ENCODE results near the gene GLT1D1.

The GLT1D1 gene

GRCh38 chr12:128961308-128961902, 108.1 kb downstream of the GLT1D1 start:
- in situ Hi-C loops (cut with MboI; ENCODE audit: low sequenced_read_pairs) = no loop called here

GRCh38 chr12:128961957-128962356, 108.7 kb downstream of the GLT1D1 start:
- in situ Hi-C loops (cut with MboI; ENCODE audit: low sequenced_read_pairs) = no loop called here

- in situ Hi-C loops (cut with MboI; ENCODE audit: low sequenced_read_pairs) = no loop called here
These were observed 113.0 kb downstream of the GLT1D1 start for GRCh38 chr12:128966203-128966810.

GRCh38 chr12:128968668-128969067, 115.4 kb downstream of the GLT1D1 start:
- in situ Hi-C loops (cut with MboI; ENCODE audit: low sequenced_read_pairs) = no loop called here

- in situ Hi-C loops (cut with MboI; ENCODE audit: low sequenced_read_pairs) = no loop called here
These were observed 116.3 kb downstream of the GLT1D1 start for GRCh38 chr12:128969480-128970055.

- in situ Hi-C loops (cut with MboI; ENCODE audit: low sequenced_read_pairs) = no loop called here
These were observed 116.8 kb downstream of the GLT1D1 start for GRCh38 chr12:128970110-128970509.

GRCh38 chr12:128970941-128971340, 117.7 kb downstream of the GLT1D1 start:
- in situ Hi-C loops (cut with MboI; ENCODE audit: low sequenced_read_pairs) = no loop called here

GRCh38 chr12:128971802-128972201, 118.5 kb downstream of the GLT1D1 start:
- in situ Hi-C loops (cut with MboI; ENCODE audit: low sequenced_read_pairs) = no loop called here

GRCh38 chr12:128973883-128974681, 120.8 kb downstream of the GLT1D1 start:
- in situ Hi-C loops (cut with MboI; ENCODE audit: low sequenced_read_pairs) = no loop called here

- in situ Hi-C loops (cut with MboI; ENCODE audit: low sequenced_read_pairs) = no loop called here
These were observed 121.6 kb downstream of the GLT1D1 start for GRCh38 chr12:128974881-128975280.

GRCh38 chr12:128976120-128976738, 123.0 kb downstream of the GLT1D1 start:
- in situ Hi-C loops (cut with MboI; ENCODE audit: low sequenced_read_pairs) = no loop called here

GRCh38 chr12:128977441-128977840, 124.2 kb downstream of the GLT1D1 start:
- in situ Hi-C loops (cut with MboI; ENCODE audit: low sequenced_read_pairs) = no loop called here

GRCh38 chr12:128978067-128978466, 124.8 kb downstream of the GLT1D1 start:
- in situ Hi-C loops (cut with MboI; ENCODE audit: low sequenced_read_pairs) = no loop called here

GRCh38 chr12:128980623-128981022, 127.3 kb downstream of the GLT1D1 start:
- in situ Hi-C loops (cut with MboI; ENCODE audit: low sequenced_read_pairs) = no loop called here

- in situ Hi-C loops (cut with MboI; ENCODE audit: low sequenced_read_pairs) = no loop called here
These were observed 128.8 kb downstream of the GLT1D1 start for GRCh38 chr12:128981971-128982533.

- in situ Hi-C loops (cut with MboI; ENCODE audit: low sequenced_read_pairs) = no loop called here
These were observed 129.7 kb downstream of the GLT1D1 start for GRCh38 chr12:128982933-128983332.

GRCh38 chr12:128983371-128983770, 130.1 kb downstream of the GLT1D1 start:
- in situ Hi-C loops (cut with MboI; ENCODE audit: low sequenced_read_pairs) = no loop called here

GRCh38 chr12:128986957-128987356, 133.7 kb downstream of the GLT1D1 start:
- in situ Hi-C loops (cut with MboI; ENCODE audit: low sequenced_read_pairs) = no loop called here

- in situ Hi-C loops (cut with MboI; ENCODE audit: low sequenced_read_pairs) = no loop called here
These were observed 136.0 kb downstream of the GLT1D1 start for GRCh38 chr12:128989287-128989686.

- in situ Hi-C loops (cut with MboI; ENCODE audit: low sequenced_read_pairs) = no loop called here
These were observed 138.4 kb downstream of the GLT1D1 start for GRCh38 chr12:128991716-128992115.

- in situ Hi-C loops (cut with MboI; ENCODE audit: low sequenced_read_pairs) = no loop called here
These were observed 138.8 kb downstream of the GLT1D1 start for GRCh38 chr12:128992116-128992515.
